Panc1 (cell line): ENCODE results near the gene PLAAT2.
"Not testable (repeated sequence)": the region's sequence is repeated elsewhere in the genome, so short reads cannot be mapped to it uniquely, and the experiment has no call there.

Experiments used
- CTCF ChIP-seq: fragments of 450-650 bp; IDR thresholded peaks from 2 replicates; pipeline ENCODE4 v1.5.1; 2017; ENCODE audit warnings: mild to moderate bottlenecking
- POLR2AphosphoS5 ChIP-seq: IDR thresholded peaks from 2 replicates; pipeline ENCODE4 v1.6.1; 2012; ENCODE audit warnings: mild to moderate bottlenecking, low read depth, low read length, moderate library complexity
- REST ChIP-seq, 2 experiments: IDR thresholded peaks; 2 replicates each; pipeline ENCODE4 v1.6.1; 2011 to 2012; ENCODE audit warnings: low read depth in 2 of 2, control low read depth in 1 of 2, low read length in 1 of 2, mild to moderate bottlenecking in 1 of 2, moderate library complexity in 1 of 2; ENCODE audit not compliant: insufficient read depth in 1 of 2
- TCF7L2 ChIP-seq: IDR thresholded peaks from 2 replicates; pipeline ENCODE4 v1.6.1; 2011; ENCODE audit warnings: mild to moderate bottlenecking, low read depth, low read length, inconsistent platforms

GRCh38 chr11:63531074-63531792, 31.9 kb downstream of the PLAAT2 start:
- TF ChIP-seq CTCF; POLR2AphosphoS5; REST (IDR thresholded peaks at IDR 0.05; ENCODE audit: insufficient read depth in 1 of 2, low read depth in 2 of 2, low read length in 1 of 2); TCF7L2: not testable (repeated sequence)
